Prostate gland (tissue), 2 donors: ENCODE measurements around the gene ATOX1.

ENCODE experiments used
- CTCF ChIP-seq, 4 experiments: fragments of 200-600 bp in 2 of 4; fragments of 450-650 bp in 2 of 4; sonication (generic) in 2 of 4; IDR thresholded peaks; 1 replicate in 3 of 4; 2 replicates in 1 of 4; pipeline ENCODE4 v1.5.1; 2016 to 2019; ENCODE audit warnings: antibody characterized with exemption in 4 of 4, mild to moderate bottlenecking in 2 of 4, moderate library complexity in 2 of 4
- POLR2AphosphoS5 ChIP-seq: sonication (generic); formaldehyde crosslinking; IDR thresholded peaks from one replicate; pipeline ENCODE4 v1.6.1; 2017; ENCODE audit warnings: antibody characterized with exemption

GRCh38 chr5:151757233-151758140 is 944 bp downstream of the ATOX1 start:
- TF ChIP-seq POLR2AphosphoS5 = no peak
- TF ChIP-seq CTCF (IDR thresholded peaks at IDR 0.05) = no peak
